H4 (cell line): ENCODE measurements around the gene GPC1. TPM values are rescaled to one million over a fixed set of nuclear protein-coding genes. Genes with fewer than 3 reads are reported as not detected.
"Not testable (repeated sequence)": the region's sequence is repeated elsewhere in the genome, so short reads cannot be mapped to it uniquely, and the experiment has no call there.

ENCODE experiments used
- DNase-seq: peaks from one replicate; pipeline ENCODE4 v3.0.0-alpha.2; 2015; ENCODE audit warnings: low spot score
- total RNA-seq: library from RNA; depleted of rRNA; stranded (reverse); fragments of >200 nt; shearing (Covaris generic); gene quantifications from 2 replicates; pipeline ENCODE4 v1.2.3, GENCODE V29; 2014; rRNA removed

Gene GPC1
- 17.9 and 25.7 TPM in 2 replicates for total RNA-seq

- peak; percentile 34 for DNase-seq
Observed at GRCh38 chr2:240435457-240435947, at the start of gene GPC1. GPC1 (plus strand) TSS chr2:240435663; CDS start chr2:240435919, 256 bp downstream.

GRCh38 chr2:240386326-240386725 lies 49.1 kb upstream of the GPC1 start:
- no peak for DNase-seq

GRCh38 chr2:240386743-240387142 lies 48.7 kb upstream of the GPC1 start:
- not testable (repeated sequence) for DNase-seq

- DNase-seq, result no peak
Observed at GRCh38 chr2:240387325-240387668, 48.2 kb upstream of the GPC1 start.

GRCh38 chr2:240387669-240388358 lies 47.6 kb upstream of the GPC1 start:
- DNase-seq, result peak; percentile 94

- DNase-seq, result no peak
Observed at GRCh38 chr2:240388471-240389301, 46.8 kb upstream of the GPC1 start.

- no peak for DNase-seq
Observed at GRCh38 chr2:240389302-240389805, 46.1 kb upstream of the GPC1 start.

GRCh38 chr2:240390091-240391073 lies 45.1 kb upstream of the GPC1 start:
- no peak for DNase-seq

- no peak for DNase-seq
Observed at GRCh38 chr2:240391111-240392051, 44.1 kb upstream of the GPC1 start.

- DNase-seq, result no peak
Observed at GRCh38 chr2:240392084-240392947, 43.1 kb upstream of the GPC1 start.

- DNase-seq, result no peak
Observed at GRCh38 chr2:240392948-240393830, 42.3 kb upstream of the GPC1 start.

GRCh38 chr2:240393831-240394410 lies 41.5 kb upstream of the GPC1 start:
- no peak for DNase-seq

- DNase-seq, result no peak
Observed at GRCh38 chr2:240394549-240394948, 40.9 kb upstream of the GPC1 start.

GRCh38 chr2:240395448-240395847 lies 40.0 kb upstream of the GPC1 start:
- DNase-seq, result no peak

- no peak for DNase-seq
Observed at GRCh38 chr2:240395896-240396622, 39.4 kb upstream of the GPC1 start.

- DNase-seq, result no peak
Observed at GRCh38 chr2:240396623-240397541, 38.6 kb upstream of the GPC1 start.
